NT2/D1 (cell line): ENCODE results near the gene CALHM3.

ENCODE experiments used
- SUZ12 ChIP-seq: IDR thresholded peaks from 2 replicates; pipeline ENCODE4 v1.6.1; 2011; ENCODE audit not compliant: insufficient read length, insufficient read depth; ENCODE audit errors: extremely low read depth
- YY1 ChIP-seq: IDR thresholded peaks from 2 replicates; pipeline ENCODE4 v1.6.1; 2011; ENCODE audit not compliant: insufficient read length, insufficient read depth

DNA sequence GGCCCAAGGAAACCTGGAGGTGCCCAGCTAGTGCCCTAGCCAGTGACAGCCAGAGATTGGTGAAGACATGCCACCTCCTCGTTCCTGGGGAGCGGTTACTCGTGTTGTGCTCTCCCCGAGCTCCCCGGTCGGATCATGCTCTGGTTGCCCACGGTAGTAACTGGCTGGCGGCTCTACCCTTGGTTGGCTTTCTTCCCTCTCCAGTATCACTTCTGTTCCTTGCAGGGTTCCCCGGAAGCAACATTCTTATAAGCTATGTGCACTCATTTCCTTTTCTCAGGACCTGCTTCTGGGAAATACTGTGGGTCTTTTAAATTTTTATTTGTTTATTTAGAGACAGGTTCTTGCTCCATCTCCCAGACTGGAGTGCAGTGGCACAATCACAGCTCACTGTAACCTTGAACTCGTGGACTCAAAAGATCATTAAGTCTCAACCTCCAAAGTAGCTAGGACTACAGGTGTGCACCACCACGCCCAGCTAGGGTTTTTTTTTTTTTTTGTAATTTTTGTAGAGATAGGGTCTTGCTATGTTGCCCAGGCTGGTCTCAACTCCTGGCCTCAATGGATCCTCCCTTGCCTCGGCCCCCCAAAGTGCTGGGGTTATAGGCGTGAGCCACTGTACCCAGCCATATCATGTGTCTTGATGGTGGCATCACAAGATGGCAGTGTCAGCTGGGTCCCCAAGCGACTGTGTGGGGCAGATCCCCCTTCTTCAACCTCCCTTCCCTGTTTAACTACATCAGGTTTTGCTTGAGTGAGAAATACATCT lies 13.4 kb downstream of the CALHM3 start:
- TF ChIP-seq YY1: no peak
- TF ChIP-seq SUZ12: no peak
